Occipital lobe (tissue), 2 donors: ENCODE data around the gene LMTK3. TPM values are rescaled to one million over a fixed set of nuclear protein-coding genes. Genes with fewer than 3 reads are reported as not detected.

Source experiments
- DNase-seq: peaks from one replicate; lab custom pipeline; 2025; lab: John Stamatoyannopoulos, UW
- total RNA-seq: library from RNA; depleted of rRNA; stranded (reverse); fragments of >200 nt; gene quantifications from one replicate; pipeline ENCODE4 v1.2.3, GENCODE V29; 2014

Gene LMTK3
- 9.5 TPM for total RNA-seq

GRCh38 chr19:48511800-48512503 lies at the start of gene LMTK3:
TSS of gene LMTK3 (minus strand) at chr19:48511835. CDS start at chr19:48511576, 259 bp downstream.
- DNase-seq, result peak; percentile 94

- DNase-seq, result no peak
Measured at GRCh38 chr19:48561412-48561811, 49.8 kb upstream of the LMTK3 start.

- DNase-seq, result no peak
Measured at GRCh38 chr19:48560095-48560530, 48.5 kb upstream of the LMTK3 start.

- no peak for DNase-seq
Measured at GRCh38 chr19:48558018-48558684, 46.5 kb upstream of the LMTK3 start.

GRCh38 chr19:48556825-48557224 lies 45.2 kb upstream of the LMTK3 start:
- no peak for DNase-seq

- DNase-seq, result no peak
Measured at GRCh38 chr19:48556163-48556562, 44.5 kb upstream of the LMTK3 start.

- no peak for DNase-seq
Measured at GRCh38 chr19:48554385-48555091, 42.9 kb upstream of the LMTK3 start.

GRCh38 chr19:48553676-48554384 lies 42.2 kb upstream of the LMTK3 start:
- DNase-seq, result no peak

GRCh38 chr19:48552406-48553322 lies 41.0 kb upstream of the LMTK3 start:
- no peak for DNase-seq

GRCh38 chr19:48551437-48552302 lies 40.0 kb upstream of the LMTK3 start, which contains the start of gene SULT2B1:
TSS of gene SULT2B1 (plus strand) at chr19:48552172. CDS start at chr19:48552253, 81 bp downstream.
- DNase-seq, result no peak

- DNase-seq, result no peak
Measured at GRCh38 chr19:48549380-48549779, 37.7 kb upstream of the LMTK3 start.

- DNase-seq, result no peak
Measured at GRCh38 chr19:48548253-48548911, 36.7 kb upstream of the LMTK3 start.

- DNase-seq, result no peak
Measured at GRCh38 chr19:48547722-48548121, 36.1 kb upstream of the LMTK3 start.

GRCh38 chr19:48544856-48545750 lies 33.5 kb upstream of the LMTK3 start:
- DNase-seq, result no peak

GRCh38 chr19:48543121-48543710 lies 31.6 kb upstream of the LMTK3 start:
- no peak for DNase-seq

- no peak for DNase-seq
Measured at GRCh38 chr19:48541813-48542212, 30.2 kb upstream of the LMTK3 start.

GRCh38 chr19:48540110-48540509 lies 28.5 kb upstream of the LMTK3 start:
- DNase-seq, result no peak
